IMR-90 (cell line): ENCODE results near the gene HMOX2. TPM values are rescaled to one million over a fixed set of nuclear protein-coding genes. Genes with fewer than 3 reads are reported as not detected.

Source experiments
- ATAC-seq: fragments of 200-7000 bp; cut with Tn5 transposase; 2 replicates; pipeline ENCODE4 v1.9.1; 2020; ENCODE audit warnings: low read depth, mild to moderate bottlenecking, moderate library complexity
- BruUV-seq: library from RNA; stranded (reverse); fragments of 400-500 nt; replicated peaks from 2 replicates; lab custom pipeline; 2021; lab: Mats Ljungman, UMichigan
- CTCF ChIA-PET: fragments of 300-600 bp; formaldehyde crosslinking; extraction: SDS; loops from one replicate; lab custom pipeline; 2021; ENCODE audit warnings: antibody characterized with exemption; lab: Yijun Ruan, JAX
- POLR2A ChIA-PET: fragments of 300-600 bp; sonication (Branson Sonifier 250); formaldehyde crosslinking; loops from one replicate; lab custom pipeline; 2022; ENCODE audit warnings: antibody characterized with exemption; ENCODE audit not compliant: unreplicated experiment; lab: Charles Lee
- DNase-seq: peaks from one replicate; pipeline ENCODE4 v3.0.0; 2013
- H2AFZ ChIP-seq: replicated peaks from 2 replicates; pipeline ENCODE3; 2013; ENCODE audit warnings: low read length, mild to moderate bottlenecking; ENCODE audit not compliant: poor library complexity
- H2AK5ac ChIP-seq: 2 replicates; pipeline ENCODE4 v1.6.1; 2013; ENCODE audit warnings: low read depth, low read length, inconsistent platforms
- H2AK9ac ChIP-seq: replicated peaks from 2 replicates; pipeline ENCODE3; 2013; ENCODE audit warnings: mild to moderate bottlenecking, low read depth, low read length, moderate library complexity; ENCODE audit not compliant: poor library complexity
- H2BK120ac ChIP-seq: 2 replicates; pipeline ENCODE4 v1.6.1; 2013; ENCODE audit warnings: low read depth, low read length, inconsistent platforms
- H2BK15ac ChIP-seq: 3 replicates; pipeline ENCODE4 v1.6.1; 2013; ENCODE audit warnings: low read depth, low read length, inconsistent platforms
- H2BK20ac ChIP-seq: 2 replicates; pipeline ENCODE4 v1.6.1; 2013; ENCODE audit warnings: low read depth, mild to moderate bottlenecking, inconsistent platforms, low read length, moderate library complexity
- H2BK5ac ChIP-seq: 2 replicates; pipeline ENCODE4 v1.6.1; 2013; ENCODE audit warnings: mild to moderate bottlenecking, low read depth, low read length, inconsistent platforms; ENCODE audit not compliant: poor library complexity, severe bottlenecking
- H3K14ac ChIP-seq: replicated peaks from 2 replicates; pipeline ENCODE4 v1.6.1; 2013; ENCODE audit warnings: low read depth, low read length, inconsistent platforms
- H3K18ac ChIP-seq: 2 replicates; pipeline ENCODE4 v1.6.1; 2013; ENCODE audit warnings: low read depth, low read length, control low read depth
- H3K23ac ChIP-seq: 2 replicates; pipeline ENCODE4 v1.6.1; 2013; ENCODE audit warnings: low read depth, low read length, inconsistent platforms
- H3K27ac ChIP-seq: 2 replicates; pipeline ENCODE4 v1.5.1; 2013; ENCODE audit warnings: mild to moderate bottlenecking, control low read depth, low read length; ENCODE audit not compliant: insufficient read depth
- H3K27me3 ChIP-seq: 2 replicates; pipeline ENCODE4 v1.6.1; 2013; ENCODE audit warnings: low read length; ENCODE audit not compliant: control insufficient read depth, insufficient read depth
- H3K36me3 ChIP-seq: 2 replicates; pipeline ENCODE4 v1.6.1; 2013; ENCODE audit warnings: low read length, mixed read lengths; ENCODE audit not compliant: control insufficient read depth, insufficient read depth
- H3K4ac ChIP-seq: 2 replicates; pipeline ENCODE4 v1.6.1; 2013; ENCODE audit warnings: low read depth, low read length, inconsistent platforms
- H3K4me1 ChIP-seq: 2 replicates; pipeline ENCODE4 v1.6.1; 2013; ENCODE audit warnings: low read length, mixed read lengths; ENCODE audit not compliant: control insufficient read depth, insufficient read depth
- H3K4me2 ChIP-seq: 2 replicates; pipeline ENCODE4 v1.6.1; 2013; ENCODE audit warnings: low read depth, mild to moderate bottlenecking, control low read depth, low read length, moderate library complexity
- H3K4me3 ChIP-seq: 2 replicates; pipeline ENCODE4 v1.5.1; 2013; ENCODE audit warnings: low read depth, mild to moderate bottlenecking, control low read depth, low read length, moderate library complexity; ENCODE audit not compliant: insufficient read depth
- H3K56ac ChIP-seq: 2 replicates; pipeline ENCODE4 v1.6.1; 2013; ENCODE audit warnings: low read length, inconsistent platforms; ENCODE audit not compliant: insufficient read depth; ENCODE audit errors: extremely low read depth
- H3K79me1 ChIP-seq, 2 experiments: 2 replicates each; pipeline ENCODE4 v1.6.1; 2013; ENCODE audit warnings: low read length in 2 of 2, inconsistent platforms in 1 of 2, low read depth in 1 of 2
- H3K9ac ChIP-seq: 2 replicates; pipeline ENCODE4 v1.6.1; 2013; ENCODE audit warnings: low read depth, low read length, control low read depth
- H3K9me1 ChIP-seq: 2 replicates; pipeline ENCODE4 v1.6.1; 2013; ENCODE audit warnings: low read length, inconsistent platforms; ENCODE audit not compliant: insufficient read depth
- H3K9me3 ChIP-seq: 2 replicates; pipeline ENCODE4 v1.6.1; 2013; ENCODE audit warnings: low read length; ENCODE audit not compliant: control insufficient read depth, insufficient read depth
- H4K20me1 ChIP-seq: 2 replicates; pipeline ENCODE4 v1.6.1; 2013; ENCODE audit warnings: low read length, inconsistent platforms; ENCODE audit not compliant: insufficient read depth
- H4K5ac ChIP-seq: 2 replicates; pipeline ENCODE4 v1.6.1; 2013; ENCODE audit warnings: mild to moderate bottlenecking, low read depth, low read length, control low read depth
- H4K8ac ChIP-seq, 2 experiments: 2 replicates each; pipeline ENCODE4 v1.6.1; 2013; ENCODE audit warnings: low read depth in 2 of 2, low read length in 2 of 2, control low read depth in 1 of 2, inconsistent platforms in 1 of 2
- H4K91ac ChIP-seq: 2 replicates; pipeline ENCODE4 v1.6.1; 2013; ENCODE audit warnings: low read depth, low read length, inconsistent platforms; ENCODE audit not compliant: insufficient read depth
- BHLHE40 ChIP-seq: fragments of 150-350 bp; IDR thresholded peaks from 2 replicates; pipeline ENCODE4 v1.6.1; 2016; ENCODE audit warnings: mild to moderate bottlenecking, low read depth, low read length
- CEBPB ChIP-seq: IDR thresholded peaks from 2 replicates; pipeline ENCODE4 v1.6.1; 2012; ENCODE audit warnings: low read depth, low read length, improper control_type of control experiment
- CHD1 ChIP-seq: IDR thresholded peaks from 2 replicates; pipeline ENCODE4 v1.6.1; 2012; ENCODE audit warnings: low read depth, low read length, improper control_type of control experiment
- FOS ChIP-seq: fragments of 150-350 bp; IDR thresholded peaks from 2 replicates; pipeline ENCODE4 v1.6.1; 2016; ENCODE audit warnings: low read depth, low read length
- MAFK ChIP-seq: IDR thresholded peaks from 2 replicates; pipeline ENCODE4 v1.6.1; 2012; ENCODE audit warnings: low read depth, low read length, improper control_type of control experiment
- POLR2A ChIP-seq: IDR thresholded peaks from 2 replicates; pipeline ENCODE4 v1.6.1; 2012; ENCODE audit warnings: mild to moderate bottlenecking, low read depth, low read length
- RAD21 ChIP-seq: IDR thresholded peaks from 2 replicates; pipeline ENCODE4 v1.6.1; 2012; ENCODE audit warnings: low read length, improper control_type of control experiment
- RCOR1 ChIP-seq: IDR thresholded peaks from 2 replicates; pipeline ENCODE4 v1.6.1; 2012; ENCODE audit warnings: mild to moderate bottlenecking, low read length, improper control_type of control experiment; ENCODE audit not compliant: insufficient replicate concordance
- SMC3 ChIP-seq: fragments of 150-350 bp; IDR thresholded peaks from 2 replicates; pipeline ENCODE4 v1.6.1; 2016; ENCODE audit warnings: low read depth, mild to moderate bottlenecking, antibody characterized with exemption, low read length, moderate library complexity
- WGBS, 2 experiments: methylation state at CpG; one replicate each; pipeline versions ENCODE4 v1.1.5 to v1.1.7; 2013; ENCODE audit warnings: missing lambda C conversion rate in 2 of 2; ENCODE audit not compliant: insufficient read length in 1 of 2; ENCODE audit errors: extremely low coverage in 2 of 2; 5-methylcytosine and 5-hydroxymethylcytosine counted together
- dilution Hi-C: fragments of 300-500 bp; cut with HindIII; formaldehyde crosslinking; loops from one replicate; pipeline ENCODE4 v1.14.3; 2018; ENCODE audit warnings: low sequenced_read_pairs; ENCODE audit not compliant: unreplicated experiment
- in situ Hi-C: fragments of 300-500 bp; cut with MboI; formaldehyde crosslinking; loops from 3 replicates; pipeline ENCODE4 v1.14.3; 2019; ENCODE audit warnings: low sequenced_read_pairs, inconsistent platforms, mixed read lengths
- intact Hi-C: fragments of 100-400 bp; cut with micrococcal nuclease; formaldehyde crosslinking; loops from 2 replicates; pipeline ENCODE4 v1.10.0; 2022
- polyA plus RNA-seq, 3 experiments: library from polyadenylated mRNA; depleted of rRNA; stranded (reverse); fragments of >200 nt; gene quantifications; 2 replicates each; pipeline ENCODE4 v1.2.3, GENCODE V29; 2012; ENCODE audit warnings: low replicate concordance in 1 of 3
- total RNA-seq: library from RNA; depleted of rRNA; stranded (reverse); fragments of >200 nt; gene quantifications from 2 replicates; pipeline ENCODE4 v1.2.3, GENCODE V29; 2012
- TF ChIP-seq, protein P1 (sequence below): conservative IDR thresholded peaks from 2 replicates; pipeline ENCODE4 v1.5.1; 2012; ENCODE audit warnings: mild to moderate bottlenecking, low read depth, low read length, improper control_type of control experiment

Gene HMOX2
- total and polyA plus RNA-seq, 2 of the 4 experiments (the other 2 are of a cell fraction) = 93.9 to 98.8 TPM

DNA sequence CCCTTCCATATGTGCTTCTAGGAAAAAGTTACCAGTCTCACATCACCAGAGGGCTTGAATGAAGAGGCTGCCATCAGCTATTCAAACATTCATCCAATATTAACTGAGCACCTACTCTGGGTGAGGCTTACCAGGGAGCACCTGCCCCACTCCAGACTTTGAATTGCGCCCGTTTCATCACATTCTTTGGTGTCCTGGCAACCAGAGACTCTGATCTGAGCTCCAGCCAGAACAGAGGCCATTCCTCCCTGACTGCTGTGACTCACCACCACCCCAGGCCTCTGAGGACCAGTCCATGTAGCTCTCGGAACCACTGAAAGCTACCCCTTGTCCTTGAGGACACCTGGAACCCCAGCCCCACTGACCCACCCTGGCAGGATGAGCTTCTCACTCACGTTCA, 79.9 kb downstream of the HMOX2 start, which contains the start of gene C16orf96:
TSS of gene C16orf96 (plus strand) at position 229 of the 400 bp plus-strand sequence. CDS start at position 379, 150 bp downstream.
- no peak within 1 kb of the TSS for H2BK15ac ChIP-seq
- TF ChIP-seq RCOR1 = no peak
- no peak for TF ChIP-seq FOS
- TF ChIP-seq BHLHE40 = no peak
- TF ChIP-seq MAFK = no peak
- TF ChIP-seq RAD21 = no peak
- TF ChIP-seq, protein P1, sequence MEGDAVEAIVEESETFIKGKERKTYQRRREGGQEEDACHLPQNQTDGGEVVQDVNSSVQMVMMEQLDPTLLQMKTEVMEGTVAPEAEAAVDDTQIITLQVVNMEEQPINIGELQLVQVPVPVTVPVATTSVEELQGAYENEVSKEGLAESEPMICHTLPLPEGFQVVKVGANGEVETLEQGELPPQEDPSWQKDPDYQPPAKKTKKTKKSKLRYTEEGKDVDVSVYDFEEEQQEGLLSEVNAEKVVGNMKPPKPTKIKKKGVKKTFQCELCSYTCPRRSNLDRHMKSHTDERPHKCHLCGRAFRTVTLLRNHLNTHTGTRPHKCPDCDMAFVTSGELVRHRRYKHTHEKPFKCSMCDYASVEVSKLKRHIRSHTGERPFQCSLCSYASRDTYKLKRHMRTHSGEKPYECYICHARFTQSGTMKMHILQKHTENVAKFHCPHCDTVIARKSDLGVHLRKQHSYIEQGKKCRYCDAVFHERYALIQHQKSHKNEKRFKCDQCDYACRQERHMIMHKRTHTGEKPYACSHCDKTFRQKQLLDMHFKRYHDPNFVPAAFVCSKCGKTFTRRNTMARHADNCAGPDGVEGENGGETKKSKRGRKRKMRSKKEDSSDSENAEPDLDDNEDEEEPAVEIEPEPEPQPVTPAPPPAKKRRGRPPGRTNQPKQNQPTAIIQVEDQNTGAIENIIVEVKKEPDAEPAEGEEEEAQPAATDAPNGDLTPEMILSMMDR = no peak
- TF ChIP-seq CEBPB = no peak
- TF ChIP-seq POLR2A = no peak
- no peak for TF ChIP-seq CHD1
- TF ChIP-seq SMC3 = no peak
- ChIA-PET POLR2A (no interaction called here), CTCF (no interaction called here)
- H2AFZ ChIP-seq = peak within 1 kb of the TSS; percentile 32
- dilution Hi-C loops (no loop called here), in situ Hi-C loops (no loop called here), intact Hi-C loops (no loop called here)
- H3K14ac ChIP-seq = no peak within 1 kb of the TSS
- H3K4me1 ChIP-seq = no peaks in the 10 kb centered on the region
- H3K27me3 ChIP-seq = peaks cover 38% of the 10 kb centered on the region
- no peak within 1 kb of the TSS for H2BK20ac ChIP-seq
- H3K4me2 ChIP-seq = no peak within 1 kb of the TSS
- no peak within 1 kb of the TSS for H3K23ac ChIP-seq
- H3K36me3 ChIP-seq = no peaks in the 10 kb centered on the region
- no peak within 1 kb of the TSS for H2AK9ac ChIP-seq
- H3K9me3 ChIP-seq = no peaks in the 10 kb centered on the region
- H3K27ac ChIP-seq = no peak within 1 kb of the TSS
- no peaks in the 10 kb centered on the region for H3K79me1 ChIP-seq
- H2BK120ac ChIP-seq = no peak within 1 kb of the TSS
- no peak within 1 kb of the TSS for H4K91ac ChIP-seq
- ATAC-seq (peak; percentile 44), DNase-seq (no peak)
- H3K4me3 ChIP-seq = no peak within 1 kb of the TSS
- WGBS, 2 experiments = no CpG with 5 or more reads among the region's 4 CpGs
- no peak within 1 kb of the TSS for H2BK5ac ChIP-seq
- no peak within 1 kb of the TSS for H4K5ac ChIP-seq
- no peak within 1 kb of the TSS for H3K4ac ChIP-seq
- no peak within 1 kb of the TSS for H4K8ac ChIP-seq
- no peaks in the 10 kb centered on the region for H4K20me1 ChIP-seq
- H3K9ac ChIP-seq = no peak within 1 kb of the TSS
- H2AK5ac ChIP-seq = no peak within 1 kb of the TSS
- BruUV-seq = no TSS peak
- H3K9me1 ChIP-seq = no peaks in the 10 kb centered on the region
- H3K56ac ChIP-seq = no peak within 1 kb of the TSS
- no peak within 1 kb of the TSS for H3K18ac ChIP-seq
